Right atrium auricular region (tissue), 2 donors: ENCODE measurements around the gene SIGLEC15. TPM values are rescaled to one million over a fixed set of nuclear protein-coding genes. Genes with fewer than 3 reads are reported as not detected.

Experiments
- DNase-seq: peaks from one replicate; pipeline ENCODE4 v3.0.0-alpha.2; 2019; ENCODE audit warnings: low spot score
- H3K27ac ChIP-seq, 2 donors: fragments of 200-600 bp; sonication (generic); 1 replicate in 1 of 2; 2 replicates in 1 of 2; pipeline ENCODE4 v1.5.1; 2016 to 2019
- H3K27me3 ChIP-seq, 2 donors: fragments of 200-600 bp; sonication (generic); one replicate each; pipeline versions ENCODE4 v1.5.1 to v1.6.0; 2017 to 2019
- H3K36me3 ChIP-seq: fragments of 200-600 bp; sonication (generic); one replicate; pipeline ENCODE4 v1.5.1; 2016
- H3K4me1 ChIP-seq, 2 donors: fragments of 200-600 bp; sonication (generic); one replicate each; pipeline versions ENCODE4 v1.5.1 to v1.6.0; 2017 to 2019
- H3K4me3 ChIP-seq, 2 donors: fragments of 200-600 bp; sonication (generic); 1 replicate in 1 of 2; 2 replicates in 1 of 2; pipeline ENCODE4 v1.5.1; 2017 to 2019; ENCODE audit warnings: mild to moderate bottlenecking in 1 of 2, moderate library complexity in 1 of 2
- H3K9me3 ChIP-seq, 2 donors: fragments of 200-600 bp; sonication (generic); one replicate each; pipeline ENCODE4 v1.5.1; 2019
- CTCF ChIP-seq, 2 donors: fragments of 200-600 bp; sonication (generic); IDR thresholded peaks; one replicate each; pipeline ENCODE4 v1.5.1; 2019; ENCODE audit warnings: antibody characterized with exemption in 2 of 2
- total RNA-seq, 2 donors: library from RNA; depleted of rRNA; stranded (reverse); fragments of >200 nt; gene quantifications; one replicate each; pipeline ENCODE4 v1.1.0, GENCODE V29; 2016

SIGLEC15 gene
- total RNA-seq, 2 donors from 2014 or later: 1.9 TPM; not detected in 1

- no peak for DNase-seq
- TF ChIP-seq CTCF (IDR thresholded peaks at IDR 0.05): no peak
- no peak overlapping the region for H3K4me3 ChIP-seq
- H3K4me1 ChIP-seq: no peaks in the 10 kb centered on the region
- no peaks in the 10 kb centered on the region for H3K9me3 ChIP-seq
- H3K27ac ChIP-seq: no peak overlapping the region
- H3K27me3 ChIP-seq: no peaks in the 10 kb centered on the region
- no peaks in the 10 kb centered on the region for H3K36me3 ChIP-seq
Measured at GRCh38 chr18:45792506-45793263, 32.8 kb upstream of the SIGLEC15 start.

GRCh38 chr18:45793264-45793965, 32.1 kb upstream of the SIGLEC15 start:
- Histone ChIP-seq H3K27ac (no peak overlapping the region), H3K27me3 (no peaks in the 10 kb centered on the region), H3K4me1 (no peaks in the 10 kb centered on the region), H3K4me3 (no peak overlapping the region), H3K36me3 (no peaks in the 10 kb centered on the region), H3K9me3 (no peaks in the 10 kb centered on the region)
- TF ChIP-seq CTCF (IDR thresholded peaks at IDR 0.05): no peak
- DNase-seq: no peak

- peaks cover 4 to 14% of the 10 kb centered on the region in 2 donors for H3K9me3 ChIP-seq
- no peaks in the 10 kb centered on the region for H3K27me3 ChIP-seq
- H3K36me3 ChIP-seq: no peaks in the 10 kb centered on the region
- H3K4me1 ChIP-seq: no peaks in the 10 kb centered on the region
- TF ChIP-seq CTCF (IDR thresholded peaks at IDR 0.05): no peak
- DNase-seq: no peak
- no peak overlapping the region for H3K4me3 ChIP-seq
- H3K27ac ChIP-seq: no peak overlapping the region
Measured at GRCh38 chr18:45801416-45802004, 24.0 kb upstream of the SIGLEC15 start.

- Histone ChIP-seq H3K4me3 (no peak overlapping the region), H3K9me3 (peaks cover 4 to 14% of the 10 kb centered on the region in 2 donors), H3K27me3 (no peaks in the 10 kb centered on the region), H3K4me1 (no peaks in the 10 kb centered on the region), H3K36me3 (no peaks in the 10 kb centered on the region), H3K27ac (no peak overlapping the region)
- TF ChIP-seq CTCF (IDR thresholded peaks at IDR 0.05): no peak
- no peak for DNase-seq
Measured at GRCh38 chr18:45802814-45803492, 22.5 kb upstream of the SIGLEC15 start.

GRCh38 chr18:45805551-45805950, 19.9 kb upstream of the SIGLEC15 start:
- H3K4me3 ChIP-seq: no peak overlapping the region
- no peak for DNase-seq
- peaks cover 4 to 14% of the 10 kb centered on the region in 2 donors for H3K9me3 ChIP-seq
- H3K36me3 ChIP-seq: no peaks in the 10 kb centered on the region
- TF ChIP-seq CTCF (IDR thresholded peaks at IDR 0.05): no peak
- H3K27me3 ChIP-seq: no peaks in the 10 kb centered on the region
- H3K27ac ChIP-seq: no peak overlapping the region
- H3K4me1 ChIP-seq: no peaks in the 10 kb centered on the region
